ENCODE results near the gene MYBPC1. TPM values are rescaled to one million over a fixed set of nuclear protein-coding genes. Genes with fewer than 3 reads are reported as not detected.

MYBPC1 gene
- total and polyA plus RNA-seq, 2 of the 13 experiments (the other 11 are each of a cell fraction or from before 2014, with no cell fraction given): 0.31 to 0.53 TPM

- TF ChIP-seq TEAD3 (CRISPR knock-in tag; optimal IDR thresholded peaks at IDR 0.05; ENCODE audit: borderline replicate concordance) (peak; percentile 59), YY1 (IDR thresholded peaks at IDR 0.05; ENCODE audit: insufficient read depth, insufficient replicate concordance, low read depth, low read length) (no peak), PBX2 (CRISPR knock-in tag; IDR thresholded peaks at IDR 0.05) (no peak), ZBTB21 (CRISPR knock-in tag; IDR thresholded peaks at IDR 0.05) (no peak), NR2C2 (CRISPR knock-in tag; IDR thresholded peaks at IDR 0.05; ENCODE audit: borderline replicate concordance) (no peak), ZFP36L1 (CRISPR knock-in tag; IDR thresholded peaks at IDR 0.05) (no peak), REL (CRISPR knock-in tag; conservative IDR thresholded peaks at IDR 0.05) (no peak), ZNF414 (CRISPR knock-in tag; IDR thresholded peaks at IDR 0.05) (no peak), HMGXB4 (CRISPR knock-in tag; IDR thresholded peaks at IDR 0.05; ENCODE audit: borderline replicate concordance in 1 of 2, low read depth in 1 of 2) (no peak), PREB (CRISPR knock-in tag; IDR thresholded peaks at IDR 0.05) (no peak), SNAI1 (CRISPR knock-in tag; IDR thresholded peaks at IDR 0.05; ENCODE audit: borderline replicate concordance) (no peak), POGZ (CRISPR knock-in tag; IDR thresholded peaks at IDR 0.05) (no peak), REXO4 (CRISPR knock-in tag; IDR thresholded peaks at IDR 0.05; ENCODE audit: borderline replicate concordance) (no peak), CCDC6 (CRISPR knock-in tag; IDR thresholded peaks at IDR 0.05) (no peak), TGIF2 (CRISPR knock-in tag; IDR thresholded peaks at IDR 0.05) (0 out of 2 replicates have a peak, but pooled peaks have one; percentile 53)
- TF ChIP-seq, protein P1, sequence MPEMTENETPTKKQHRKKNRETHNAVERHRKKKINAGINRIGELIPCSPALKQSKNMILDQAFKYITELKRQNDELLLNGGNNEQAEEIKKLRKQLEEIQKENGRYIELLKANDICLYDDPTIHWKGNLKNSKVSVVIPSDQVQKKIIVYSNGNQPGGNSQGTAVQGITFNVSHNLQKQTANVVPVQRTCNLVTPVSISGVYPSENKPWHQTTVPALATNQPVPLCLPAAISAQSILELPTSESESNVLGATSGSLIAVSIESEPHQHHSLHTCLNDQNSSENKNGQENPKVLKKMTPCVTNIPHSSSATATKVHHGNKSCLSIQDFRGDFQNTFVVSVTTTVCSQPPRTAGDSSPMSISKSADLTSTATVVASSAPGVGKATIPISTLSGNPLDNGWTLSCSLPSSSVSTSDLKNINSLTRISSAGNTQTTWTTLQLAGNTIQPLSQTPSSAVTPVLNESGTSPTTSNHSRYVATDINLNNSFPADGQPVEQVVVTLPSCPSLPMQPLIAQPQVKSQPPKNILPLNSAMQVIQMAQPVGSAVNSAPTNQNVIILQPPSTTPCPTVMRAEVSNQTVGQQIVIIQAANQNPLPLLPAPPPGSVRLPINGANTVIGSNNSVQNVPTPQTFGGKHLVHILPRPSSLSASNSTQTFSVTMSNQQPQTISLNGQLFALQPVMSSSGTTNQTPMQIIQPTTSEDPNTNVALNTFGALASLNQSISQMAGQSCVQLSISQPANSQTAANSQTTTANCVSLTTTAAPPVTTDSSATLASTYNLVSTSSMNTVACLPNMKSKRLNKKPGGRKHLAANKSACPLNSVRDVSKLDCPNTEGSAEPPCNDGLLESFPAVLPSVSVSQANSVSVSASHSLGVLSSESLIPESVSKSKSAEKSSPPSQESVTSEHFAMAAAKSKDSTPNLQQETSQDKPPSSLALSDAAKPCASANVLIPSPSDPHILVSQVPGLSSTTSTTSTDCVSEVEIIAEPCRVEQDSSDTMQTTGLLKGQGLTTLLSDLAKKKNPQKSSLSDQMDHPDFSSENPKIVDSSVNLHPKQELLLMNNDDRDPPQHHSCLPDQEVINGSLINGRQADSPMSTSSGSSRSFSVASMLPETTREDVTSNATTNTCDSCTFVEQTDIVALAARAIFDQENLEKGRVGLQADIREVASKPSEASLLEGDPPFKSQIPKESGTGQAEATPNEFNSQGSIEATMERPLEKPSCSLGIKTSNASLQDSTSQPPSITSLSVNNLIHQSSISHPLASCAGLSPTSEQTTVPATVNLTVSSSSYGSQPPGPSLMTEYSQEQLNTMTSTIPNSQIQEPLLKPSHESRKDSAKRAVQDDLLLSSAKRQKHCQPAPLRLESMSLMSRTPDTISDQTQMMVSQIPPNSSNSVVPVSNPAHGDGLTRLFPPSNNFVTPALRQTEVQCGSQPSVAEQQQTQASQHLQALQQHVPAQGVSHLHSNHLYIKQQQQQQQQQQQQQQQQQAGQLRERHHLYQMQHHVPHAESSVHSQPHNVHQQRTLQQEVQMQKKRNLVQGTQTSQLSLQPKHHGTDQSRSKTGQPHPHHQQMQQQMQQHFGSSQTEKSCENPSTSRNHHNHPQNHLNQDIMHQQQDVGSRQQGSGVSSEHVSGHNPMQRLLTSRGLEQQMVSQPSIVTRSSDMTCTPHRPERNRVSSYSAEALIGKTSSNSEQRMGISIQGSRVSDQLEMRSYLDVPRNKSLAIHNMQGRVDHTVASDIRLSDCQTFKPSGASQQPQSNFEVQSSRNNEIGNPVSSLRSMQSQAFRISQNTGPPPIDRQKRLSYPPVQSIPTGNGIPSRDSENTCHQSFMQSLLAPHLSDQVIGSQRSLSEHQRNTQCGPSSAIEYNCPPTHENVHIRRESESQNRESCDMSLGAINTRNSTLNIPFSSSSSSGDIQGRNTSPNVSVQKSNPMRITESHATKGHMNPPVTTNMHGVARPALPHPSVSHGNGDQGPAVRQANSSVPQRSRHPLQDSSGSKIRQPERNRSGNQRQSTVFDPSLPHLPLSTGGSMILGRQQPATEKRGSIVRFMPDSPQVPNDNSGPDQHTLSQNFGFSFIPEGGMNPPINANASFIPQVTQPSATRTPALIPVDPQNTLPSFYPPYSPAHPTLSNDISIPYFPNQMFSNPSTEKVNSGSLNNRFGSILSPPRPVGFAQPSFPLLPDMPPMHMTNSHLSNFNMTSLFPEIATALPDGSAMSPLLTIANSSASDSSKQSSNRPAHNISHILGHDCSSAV (CRISPR knock-in tag; IDR thresholded peaks at IDR 0.05; ENCODE audit: borderline replicate concordance): no peak
- TF ChIP-seq, protein P2, sequence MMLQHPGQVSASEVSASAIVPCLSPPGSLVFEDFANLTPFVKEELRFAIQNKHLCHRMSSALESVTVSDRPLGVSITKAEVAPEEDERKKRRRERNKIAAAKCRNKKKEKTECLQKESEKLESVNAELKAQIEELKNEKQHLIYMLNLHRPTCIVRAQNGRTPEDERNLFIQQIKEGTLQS (CRISPR knock-in tag; IDR thresholded peaks at IDR 0.05): peak; percentile 86
These were observed 4.5 kb downstream of the MYBPC1 start (continued) for GRCh38 chr12:101599311-101599710.
